ENCODE measurements around the gene SAMD9. TPM values are rescaled to one million over a fixed set of nuclear protein-coding genes. Genes with fewer than 3 reads are reported as not detected.

SAMD9 gene
- 13.4 and 13.8 TPM in 2 replicates for total RNA-seq

GRCh38 chr7:93117852-93118530 lies at the start of gene SAMD9:
Gene SAMD9, minus strand, starts transcription at chr7:93117979. Its CDS starts 11,882 bp downstream, at chr7:93106097.

GRCh38 chr7:93148144-93148543 lies 30.4 kb upstream of the SAMD9 start, which contains the start of gene SAMD9L:
Gene SAMD9L, minus strand, starts transcription at chr7:93148385. Its CDS starts 12,414 bp downstream, at chr7:93135971.

Other genes starting within 250 kb of the SAMD9 start
- gene SAMD9L, start 30.4 kb upstream of the SAMD9 start, total RNA-seq: 17.3 and 21.0 TPM in 2 replicates
- 0.17 TPM in 1 of 2 replicates, not detected in the other for gene HEPACAM2, start 108.5 kb upstream of the SAMD9 start, total RNA-seq
- 33.1 and 42.3 TPM in 2 replicates for gene VPS50, start 114.4 kb upstream of the SAMD9 start, total RNA-seq

Data from smooth muscle cell of trachea (primary cell).